Spinal cord (tissue), 10 donors: ENCODE measurements around the gene APP. TPM values are rescaled to one million over a fixed set of nuclear protein-coding genes. Genes with fewer than 3 reads are reported as not detected.
A peak's percentile ranks its signal among the peaks of the same experiment; 100 is the strongest.

Source experiments
- DNase-seq, 6 donors: peaks; one replicate each; pipeline versions ENCODE4 v3.0.0 to v3.0.0-alpha.2; 2013 to 2015; ENCODE audit warnings: low spot score in 6 of 6, low read depth in 4 of 6
- H3K27ac ChIP-seq: one replicate; pipeline ENCODE4 v1.5.1; 2013; ENCODE audit warnings: low read depth, low read length, control low read depth
- H3K27me3 ChIP-seq: one replicate; pipeline ENCODE4 v1.6.1; 2013; ENCODE audit warnings: low read length; ENCODE audit not compliant: control insufficient read depth, insufficient read depth
- H3K36me3 ChIP-seq: one replicate; pipeline ENCODE4 v1.6.1; 2013; ENCODE audit warnings: low read length; ENCODE audit not compliant: control insufficient read depth, insufficient read depth
- H3K4me1 ChIP-seq: one replicate; pipeline ENCODE4 v1.6.1; 2013; ENCODE audit warnings: low read length; ENCODE audit not compliant: control insufficient read depth, insufficient read depth
- H3K4me3 ChIP-seq: one replicate; pipeline ENCODE4 v1.5.1; 2013; ENCODE audit warnings: low read depth, low read length, control low read depth
- H3K9me3 ChIP-seq: one replicate; pipeline ENCODE4 v1.6.1; 2013; ENCODE audit warnings: low read length; ENCODE audit not compliant: control insufficient read depth, insufficient read depth
- WGBS: methylation state at CpG from one replicate; pipeline ENCODE4 v1.1.5; 2013; ENCODE audit warnings: missing lambda C conversion rate; ENCODE audit not compliant: insufficient coverage; 5-methylcytosine and 5-hydroxymethylcytosine counted together
- polyA plus RNA-seq, 2 donors: library from polyadenylated mRNA; unstranded; fragments of 120-200 nt; gene quantifications; one replicate each; pipeline ENCODE4 v1.2.1, GENCODE V29; 2013; ENCODE audit not compliant: insufficient read length in 2 of 2
- total RNA-seq, 2 donors: library from RNA; depleted of rRNA in 1 of 2; stranded (reverse); fragments of 120-200 nt in 1 of 2; fragments of >200 nt in 1 of 2; gene quantifications; one replicate each; pipeline versions ENCODE4 v1.2.3 to v1.2.4, GENCODE V29; 2013 to 2014
- donor health status: healthy.

Gene APP
- total and polyA plus RNA-seq, 4 donors = 606 to 947 (median 855) TPM

GRCh38 chr21:25907573-25908275, 262.8 kb downstream of the APP start:
- Histone ChIP-seq H3K36me3 (no peaks in the 10 kb centered on the region), H3K27me3 (no peaks in the 10 kb centered on the region), H3K9me3 (no peaks in the 10 kb centered on the region), H3K4me1 (peaks cover 17% of the 10 kb centered on the region), H3K27ac (peak overlapping the region; percentile 37), H3K4me3 (no peak overlapping the region)
- WGBS = no CpG with 5 or more reads among the region's 3 CpGs
- peak in 2 of 6 donors; percentile 55 to 68 for DNase-seq

DNA sequence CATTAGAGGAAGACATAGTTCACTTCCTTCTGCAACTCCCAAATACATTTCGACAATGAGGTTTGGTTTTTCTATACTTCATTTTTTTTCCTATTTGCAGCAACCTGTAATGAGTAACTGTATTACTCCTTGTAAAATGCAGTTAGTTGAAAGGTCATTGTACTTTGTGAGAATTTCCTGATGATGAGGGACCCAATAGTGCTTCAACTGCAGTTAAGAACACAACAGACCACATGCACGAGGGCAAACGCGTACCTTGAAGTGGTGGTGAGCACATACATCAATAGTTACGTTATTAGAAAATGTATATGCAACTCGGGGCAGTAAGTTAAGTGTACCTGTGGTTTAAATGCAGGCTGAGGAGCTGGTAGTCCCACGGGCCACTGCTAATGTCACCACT, 264.0 kb downstream of the APP start:
- no peaks in the 10 kb centered on the region for H3K36me3 ChIP-seq
- no peak overlapping the region for H3K4me3 ChIP-seq
- no CpG with 5 or more reads among the region's 7 CpGs for WGBS
- H3K9me3 ChIP-seq = no peaks in the 10 kb centered on the region
- no peaks in the 10 kb centered on the region for H3K27me3 ChIP-seq
- no peak overlapping the region for H3K27ac ChIP-seq
- peaks cover 8% of the 10 kb centered on the region for H3K4me1 ChIP-seq
- no peak for DNase-seq

- no peak for DNase-seq
- H3K9me3 ChIP-seq = no peaks in the 10 kb centered on the region
- WGBS = 27% methylated on average over 4 of the region's 6 CpGs
- peaks cover 8% of the 10 kb centered on the region for H3K4me1 ChIP-seq
- peak overlapping the region; percentile 33 for H3K27ac ChIP-seq
- H3K4me3 ChIP-seq = no peak overlapping the region
- no peaks in the 10 kb centered on the region for H3K36me3 ChIP-seq
- H3K27me3 ChIP-seq = no peaks in the 10 kb centered on the region
Measured at GRCh38 chr21:25905126-25905525, 265.4 kb downstream of the APP start.

DNA sequence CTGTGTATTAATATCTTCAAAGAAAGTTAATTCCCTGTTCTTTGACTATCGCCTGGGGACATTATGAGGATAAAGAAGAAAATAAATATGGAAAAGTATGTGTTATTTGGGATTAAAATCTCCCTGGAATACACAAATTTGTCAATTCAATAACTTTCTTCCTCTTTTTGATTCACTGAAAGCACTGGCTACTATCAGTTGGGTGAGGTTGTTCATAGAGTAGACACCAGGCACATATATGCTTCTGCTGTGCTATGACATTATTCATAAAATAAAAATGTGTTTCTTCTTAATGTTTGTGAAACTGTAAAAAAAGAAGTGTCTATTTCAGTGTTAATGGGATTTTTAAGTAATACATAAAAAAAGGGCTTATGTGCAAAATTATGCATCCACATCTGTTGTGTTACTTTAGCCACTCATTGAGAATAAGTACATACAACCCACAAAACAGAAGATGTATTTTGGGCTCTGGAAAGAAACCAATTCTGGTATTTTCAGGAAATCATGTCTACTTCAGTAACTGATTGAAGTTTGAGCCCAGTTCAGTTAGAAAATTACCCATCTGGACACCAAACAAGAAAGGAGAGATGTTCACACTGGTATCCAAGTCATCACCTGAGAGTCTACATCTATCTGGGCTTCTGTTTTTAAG, 266.4 kb downstream of the APP start:
- H3K4me3 ChIP-seq = no peak overlapping the region
- DNase-seq = peak in 1 of 6 donors; percentile 84
- H3K27ac ChIP-seq = no peak overlapping the region
- H3K36me3 ChIP-seq = no peaks in the 10 kb centered on the region
- WGBS = no CpG with 5 or more reads among the region's 1 CpG
- H3K9me3 ChIP-seq = no peaks in the 10 kb centered on the region
- H3K4me1 ChIP-seq = peaks cover 8% of the 10 kb centered on the region
- no peaks in the 10 kb centered on the region for H3K27me3 ChIP-seq

GRCh38 chr21:25903607-25904006, 267.0 kb downstream of the APP start:
- H3K36me3 ChIP-seq = no peaks in the 10 kb centered on the region
- H3K4me3 ChIP-seq = no peak overlapping the region
- H3K9me3 ChIP-seq = no peaks in the 10 kb centered on the region
- WGBS = 89% methylated on average over 3 of the region's 5 CpGs
- H3K4me1 ChIP-seq = peaks cover 8% of the 10 kb centered on the region
- DNase-seq = no peak
- no peaks in the 10 kb centered on the region for H3K27me3 ChIP-seq
- no peak overlapping the region for H3K27ac ChIP-seq

DNA sequence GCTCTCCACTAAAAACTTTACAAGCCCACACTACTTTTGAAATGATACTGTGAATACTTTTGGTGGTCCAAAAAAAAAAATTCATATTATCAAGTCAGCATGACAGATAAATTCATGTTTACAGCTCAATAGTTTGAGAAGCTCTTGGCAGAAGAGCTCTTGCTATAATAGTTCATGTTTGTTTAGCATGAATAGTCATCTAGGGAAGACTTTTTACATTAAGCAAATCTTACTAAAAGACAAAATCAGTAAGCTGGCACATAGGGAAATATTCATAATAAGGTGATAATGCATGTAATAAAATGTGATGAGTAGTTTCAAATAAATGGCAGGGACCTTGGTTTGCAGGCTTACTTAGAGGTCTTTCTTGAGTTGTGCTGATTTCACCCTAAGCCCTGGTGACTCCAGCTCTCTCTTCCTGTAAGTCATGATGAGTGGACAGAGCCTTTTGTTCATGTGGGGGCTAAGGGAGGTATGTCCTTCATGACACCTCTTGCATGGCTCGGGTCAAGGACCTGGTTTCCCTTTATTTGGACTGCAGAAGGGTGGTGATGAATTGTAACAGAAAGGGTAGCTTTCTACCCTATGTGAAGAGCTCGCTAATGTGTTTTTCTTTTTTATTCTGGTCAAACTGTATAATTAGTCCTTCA, 269.1 kb downstream of the APP start:
- H3K4me1 ChIP-seq = peaks cover 5% of the 10 kb centered on the region

GRCh38 chr21:25898671-25899070, 271.9 kb downstream of the APP start:
- Histone ChIP-seq H3K9me3 (peaks cover 2% of the 10 kb centered on the region), H3K27ac (no peak overlapping the region), H3K4me3 (no peak overlapping the region), H3K27me3 (no peaks in the 10 kb centered on the region), H3K4me1 (no peaks in the 10 kb centered on the region), H3K36me3 (no peaks in the 10 kb centered on the region)
- 86% methylated on average over 2 of the region's 3 CpGs for WGBS
- no peak for DNase-seq

More for the DNA sequence above, 269.1 kb downstream of the APP start:
- Histone ChIP-seq H3K4me3 (no peak overlapping the region), H3K36me3 (no peaks in the 10 kb centered on the region), H3K27ac (no peak overlapping the region), H3K27me3 (no peaks in the 10 kb centered on the region), H3K9me3 (no peaks in the 10 kb centered on the region)
- no peak for DNase-seq
- WGBS = 100% methylated on average over 1 of the region's 2 CpGs

GRCh38 chr21:25897383-25897782, 273.2 kb downstream of the APP start:
- H3K9me3 ChIP-seq = peaks cover 2% of the 10 kb centered on the region
- H3K27me3 ChIP-seq = no peaks in the 10 kb centered on the region
- H3K27ac ChIP-seq = no peak overlapping the region
- WGBS = no CpG with 5 or more reads among the region's 4 CpGs
- no peaks in the 10 kb centered on the region for H3K4me1 ChIP-seq
- no peak overlapping the region for H3K4me3 ChIP-seq
- H3K36me3 ChIP-seq = no peaks in the 10 kb centered on the region
- no peak for DNase-seq

DNA sequence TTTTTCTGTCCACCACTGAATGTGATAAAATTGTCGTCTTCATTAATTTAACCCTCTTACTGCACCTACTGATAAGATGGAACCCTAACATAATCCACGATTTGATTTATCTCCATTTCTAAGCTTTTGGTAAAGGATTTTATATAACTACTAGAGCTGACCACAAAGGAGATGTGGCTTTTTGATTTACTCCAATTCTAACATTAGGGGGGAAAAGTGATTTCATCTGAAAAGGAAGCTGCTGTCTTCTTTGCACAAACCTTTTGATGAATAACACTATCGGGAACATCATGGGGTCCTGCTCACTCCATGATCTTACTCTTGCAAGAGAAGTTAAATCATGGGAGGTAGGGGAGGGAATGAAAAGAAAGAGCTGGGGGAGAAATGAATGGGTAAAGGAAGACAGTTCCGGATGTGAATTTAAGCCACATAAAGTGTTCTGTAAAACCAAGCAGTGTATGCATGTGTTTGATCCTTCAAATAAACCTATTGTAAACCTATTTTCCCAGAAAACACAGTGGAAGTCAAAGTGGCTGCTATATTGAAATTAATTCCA, 274.0 kb downstream of the APP start:
- Histone ChIP-seq H3K27ac (no peak overlapping the region), H3K27me3 (no peaks in the 10 kb centered on the region), H3K4me3 (no peak overlapping the region), H3K36me3 (no peaks in the 10 kb centered on the region), H3K4me1 (no peaks in the 10 kb centered on the region), H3K9me3 (peaks cover 2% of the 10 kb centered on the region)
- DNase-seq = peak in 1 of 6 donors; percentile 34
- WGBS = no CpG with 5 or more reads among the region's 4 CpGs
